ENCODE data around the gene ATRNL1. TPM values are rescaled to one million over a fixed set of nuclear protein-coding genes. Genes with fewer than 3 reads are reported as not detected.
"Not testable (repeated sequence)": the region's sequence is repeated elsewhere in the genome, so short reads cannot be mapped to it uniquely, and the experiment has no call there.

Gene ATRNL1
- polyA plus RNA-seq, 3 donors: not detected

- H3K9me3 Mint-ChIP-seq: peaks cover 2 to 16% (median 5%) of the 10 kb centered on the region in 7 donors
- no peak overlapping the region for H2AFZ ChIP-seq (ENCODE audit: insufficient read depth, low read depth, low read length, poor library complexity, severe bottlenecking)
- no peak for DNase-seq
- intact Hi-C loops (cut with micrococcal nuclease): no loop called here
- H3K79me2 ChIP-seq (ENCODE audit: insufficient read depth, low read length): no peaks in the 10 kb centered on the region
- H3K4me1 Mint-ChIP-seq: no peaks in the 10 kb centered on the region
- H3K4me3 Mint-ChIP-seq: no peak overlapping the region
- 96% methylated on average over 4 of the region's 5 CpGs for WGBS (ENCODE audit: insufficient coverage)
- peaks cover 3 to 10% of the 10 kb centered on the region in 2 donors for H3K9me3 ChIP-seq (replicated peaks in 1 of 2; ENCODE audit: control insufficient read depth in 1 of 2, insufficient read depth in 1 of 2, low read length in 2 of 2)
- no peaks in the 10 kb centered on the region for H4K20me1 ChIP-seq (ENCODE audit: insufficient read depth, low read length)
- no peaks in the 10 kb centered on the region for H3K27me3 ChIP-seq (ENCODE audit: control insufficient read depth in 2 of 2, insufficient read depth in 2 of 2, low read length in 2 of 2)
- TF ChIP-seq, protein P1, sequence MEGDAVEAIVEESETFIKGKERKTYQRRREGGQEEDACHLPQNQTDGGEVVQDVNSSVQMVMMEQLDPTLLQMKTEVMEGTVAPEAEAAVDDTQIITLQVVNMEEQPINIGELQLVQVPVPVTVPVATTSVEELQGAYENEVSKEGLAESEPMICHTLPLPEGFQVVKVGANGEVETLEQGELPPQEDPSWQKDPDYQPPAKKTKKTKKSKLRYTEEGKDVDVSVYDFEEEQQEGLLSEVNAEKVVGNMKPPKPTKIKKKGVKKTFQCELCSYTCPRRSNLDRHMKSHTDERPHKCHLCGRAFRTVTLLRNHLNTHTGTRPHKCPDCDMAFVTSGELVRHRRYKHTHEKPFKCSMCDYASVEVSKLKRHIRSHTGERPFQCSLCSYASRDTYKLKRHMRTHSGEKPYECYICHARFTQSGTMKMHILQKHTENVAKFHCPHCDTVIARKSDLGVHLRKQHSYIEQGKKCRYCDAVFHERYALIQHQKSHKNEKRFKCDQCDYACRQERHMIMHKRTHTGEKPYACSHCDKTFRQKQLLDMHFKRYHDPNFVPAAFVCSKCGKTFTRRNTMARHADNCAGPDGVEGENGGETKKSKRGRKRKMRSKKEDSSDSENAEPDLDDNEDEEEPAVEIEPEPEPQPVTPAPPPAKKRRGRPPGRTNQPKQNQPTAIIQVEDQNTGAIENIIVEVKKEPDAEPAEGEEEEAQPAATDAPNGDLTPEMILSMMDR (IDR thresholded peaks at IDR 0.05): no peak
- H3K36me3 ChIP-seq (replicated peaks in 1 of 2; ENCODE audit: control insufficient read depth in 1 of 2, insufficient read depth in 2 of 2, low read length in 2 of 2): no peaks in the 10 kb centered on the region
- no peak overlapping the region for H3K27ac Mint-ChIP-seq
- no peaks in the 10 kb centered on the region for H3K27me3 Mint-ChIP-seq (ENCODE audit: low read depth in 3 of 3)
- H3K4me2 ChIP-seq (replicated peaks; ENCODE audit: extremely low read depth, low read length, poor library complexity, severe bottlenecking): no peak overlapping the region
- no peaks in the 10 kb centered on the region for H3K4me1 ChIP-seq (ENCODE audit: control insufficient read depth in 1 of 2, insufficient read depth in 2 of 2, low read length in 2 of 2)
- H3K27ac ChIP-seq (ENCODE audit: low read depth in 1 of 2, low read length in 2 of 2): no peak overlapping the region
- no peaks in the 10 kb centered on the region for H3K36me3 Mint-ChIP-seq
- no peak overlapping the region for H3K4me3 ChIP-seq (replicated peaks in 1 of 3; ENCODE audit: low read depth in 2 of 3, low read length in 3 of 3)
- no peak overlapping the region for H3K9ac ChIP-seq (ENCODE audit: insufficient read depth, low read length, poor library complexity, severe bottlenecking)
These were observed 432.0 kb downstream of the ATRNL1 start for GRCh38 chr10:115525141-115525540.

DNA sequence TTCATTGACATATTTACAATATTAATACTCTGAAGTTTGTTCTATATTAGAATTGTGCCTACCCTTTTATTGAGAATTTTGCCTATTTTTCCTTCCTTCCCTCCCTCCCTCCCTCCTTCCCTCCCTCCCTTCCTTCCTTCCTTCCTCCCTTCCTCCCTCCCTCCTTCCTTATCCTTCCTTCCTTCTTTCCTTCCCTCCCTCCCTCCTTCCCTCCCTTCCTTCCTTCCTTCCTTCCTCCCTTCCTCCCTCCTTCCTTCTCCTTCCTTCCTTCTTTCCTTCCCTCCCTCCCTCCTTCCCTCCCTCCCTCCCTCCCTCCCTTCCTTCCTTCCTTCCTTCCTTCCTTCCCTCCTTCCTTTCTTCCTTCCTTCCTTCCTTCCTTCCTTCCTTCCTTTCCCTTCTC lies 434.5 kb downstream of the ATRNL1 start:
- H3K4me1 Mint-ChIP-seq; H3K4me3 Mint-ChIP-seq; H3K4me3 ChIP-seq (replicated peaks in 1 of 3; ENCODE audit: low read depth in 2 of 3, low read length in 3 of 3); H3K79me2 ChIP-seq (ENCODE audit: insufficient read depth, low read length); H3K36me3 Mint-ChIP-seq; H3K36me3 ChIP-seq (replicated peaks in 1 of 2; ENCODE audit: control insufficient read depth in 1 of 2, insufficient read depth in 2 of 2, low read length in 2 of 2); H2AFZ ChIP-seq (ENCODE audit: insufficient read depth, low read depth, low read length, poor library complexity, severe bottlenecking); DNase-seq; H3K9me3 ChIP-seq (replicated peaks in 1 of 2; ENCODE audit: control insufficient read depth in 1 of 2, insufficient read depth in 1 of 2, low read length in 2 of 2); H4K20me1 ChIP-seq (ENCODE audit: insufficient read depth, low read length); H3K4me1 ChIP-seq (ENCODE audit: control insufficient read depth in 1 of 2, insufficient read depth in 2 of 2, low read length in 2 of 2); H3K27ac ChIP-seq (ENCODE audit: low read depth in 1 of 2, low read length in 2 of 2); H3K27me3 Mint-ChIP-seq (ENCODE audit: low read depth in 3 of 3); H3K27ac Mint-ChIP-seq; H3K9ac ChIP-seq (ENCODE audit: insufficient read depth, low read length, poor library complexity, severe bottlenecking); H3K4me2 ChIP-seq (replicated peaks; ENCODE audit: extremely low read depth, low read length, poor library complexity, severe bottlenecking); intact Hi-C loops (cut with micrococcal nuclease); H3K27me3 ChIP-seq (ENCODE audit: control insufficient read depth in 2 of 2, insufficient read depth in 2 of 2, low read length in 2 of 2): not testable (repeated sequence)
- H3K9me3 Mint-ChIP-seq: peaks cover 0 to 10% (median 5%) of the 10 kb centered on the region in 7 donors

- H3K4me3 Mint-ChIP-seq; intact Hi-C loops (cut with micrococcal nuclease); H3K4me2 ChIP-seq (replicated peaks; ENCODE audit: extremely low read depth, low read length, poor library complexity, severe bottlenecking); H3K9me3 ChIP-seq (replicated peaks in 1 of 2; ENCODE audit: control insufficient read depth in 1 of 2, insufficient read depth in 1 of 2, low read length in 2 of 2); H3K36me3 Mint-ChIP-seq; H3K4me1 Mint-ChIP-seq; H3K79me2 ChIP-seq (ENCODE audit: insufficient read depth, low read length); H3K4me3 ChIP-seq (replicated peaks in 1 of 3; ENCODE audit: low read depth in 2 of 3, low read length in 3 of 3); H3K9ac ChIP-seq (ENCODE audit: insufficient read depth, low read length, poor library complexity, severe bottlenecking); H3K27ac ChIP-seq (ENCODE audit: low read depth in 1 of 2, low read length in 2 of 2); H3K36me3 ChIP-seq (replicated peaks in 1 of 2; ENCODE audit: control insufficient read depth in 1 of 2, insufficient read depth in 2 of 2, low read length in 2 of 2); H3K27ac Mint-ChIP-seq; DNase-seq; H3K4me1 ChIP-seq (ENCODE audit: control insufficient read depth in 1 of 2, insufficient read depth in 2 of 2, low read length in 2 of 2); H3K27me3 Mint-ChIP-seq (ENCODE audit: low read depth in 3 of 3); H3K27me3 ChIP-seq (ENCODE audit: control insufficient read depth in 2 of 2, insufficient read depth in 2 of 2, low read length in 2 of 2); H2AFZ ChIP-seq (ENCODE audit: insufficient read depth, low read depth, low read length, poor library complexity, severe bottlenecking); H4K20me1 ChIP-seq (ENCODE audit: insufficient read depth, low read length): not testable (repeated sequence)
- 100% methylated on average over 5 of the region's 18 CpGs for WGBS (ENCODE audit: insufficient coverage)
- H3K9me3 Mint-ChIP-seq: peaks cover 2 to 12% (median 4%) of the 10 kb centered on the region in 7 donors
These were observed 443.2 kb downstream of the ATRNL1 start for GRCh38 chr10:115536401-115536800.

All from CD14-positive monocyte (primary cell).